ENCODE data around the gene PCBD2.
"Not testable (repeated sequence)": the region's sequence is repeated elsewhere in the genome, so short reads cannot be mapped to it uniquely, and the experiment has no call there.

The PCBD2 gene

DNA sequence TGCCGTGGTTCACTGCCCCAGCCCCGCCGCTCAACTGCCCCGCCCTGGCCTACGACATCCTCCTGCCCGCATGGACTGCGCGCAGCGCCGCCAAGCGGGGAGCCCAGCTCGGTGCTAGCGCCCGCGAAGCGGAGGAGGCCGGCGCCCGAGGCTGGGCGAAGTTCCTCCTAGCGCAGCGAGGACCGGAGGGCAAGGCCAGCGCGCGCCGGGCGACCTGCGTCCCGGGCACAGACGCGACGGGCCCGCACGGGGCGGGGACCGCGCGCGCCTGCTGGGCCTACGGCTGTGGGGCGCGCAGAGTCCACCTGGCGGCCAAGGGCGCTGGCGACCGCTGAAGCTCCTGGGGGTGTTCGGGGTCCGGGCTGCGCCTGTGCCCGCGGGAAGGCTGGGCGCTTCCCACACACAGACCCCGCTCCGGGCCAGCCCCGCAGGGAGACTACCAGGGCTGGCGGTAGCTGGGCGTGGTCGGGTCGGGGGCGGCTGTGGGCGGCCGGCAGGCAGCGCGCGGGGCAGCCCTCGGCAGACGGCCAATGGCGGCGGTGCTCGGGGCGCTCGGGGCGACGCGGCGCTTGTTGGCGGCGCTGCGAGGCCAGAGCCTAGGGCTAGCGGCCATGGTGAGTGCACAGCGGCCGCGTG lies at the start of gene PCBD2:
Gene PCBD2 (plus strand): TSS at position 522 of the 636 bp plus-strand sequence. CDS start 9 bp downstream, at position 531.
- peak within 1 kb of the TSS; percentile 80 to 91 for H3K4me3 ChIP-seq (ENCODE audit: low read length in 2 of 2)

DNA sequence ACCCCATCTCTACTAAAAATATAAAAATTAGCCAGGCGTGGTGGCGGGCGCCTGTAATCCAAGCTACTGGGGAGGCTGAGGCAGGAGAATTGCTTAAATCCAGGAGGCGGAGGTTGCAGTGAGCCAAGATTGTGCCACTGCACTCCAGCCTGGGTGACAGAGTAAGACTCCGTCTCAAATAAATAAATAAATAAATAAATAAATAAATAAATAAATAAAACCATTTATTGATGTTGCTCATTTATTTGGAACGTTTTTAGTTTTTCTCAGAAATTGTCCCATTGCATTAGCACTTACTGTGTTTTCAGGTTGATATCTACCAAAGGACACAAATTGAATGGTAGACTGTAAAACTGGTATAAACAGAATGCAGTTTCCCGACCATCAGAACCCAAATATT lies 48.5 kb upstream of the PCBD2 start:
- not testable (repeated sequence) for H3K27me3 ChIP-seq (ENCODE audit: control insufficient read depth in 2 of 2, insufficient read depth in 2 of 2, low read length in 2 of 2); H3K27ac ChIP-seq (ENCODE audit: low read depth in 2 of 2, low read length in 2 of 2); H3K9me3 ChIP-seq (ENCODE audit: control insufficient read depth in 2 of 2, low read length in 2 of 2); H3K9ac ChIP-seq (ENCODE audit: low read depth in 1 of 2, low read length in 2 of 2); H3K4me1 ChIP-seq (ENCODE audit: control insufficient read depth in 2 of 2, insufficient read depth in 2 of 2, low read length in 2 of 2); H3K4me3 ChIP-seq (ENCODE audit: low read length in 2 of 2)
- H3K36me3 ChIP-seq (ENCODE audit: control insufficient read depth in 2 of 2, insufficient read depth in 2 of 2, low read length in 2 of 2): peaks cover 27 to 36% of the 10 kb centered on the region in 2 donors

More for the DNA sequence above, at the start of gene PCBD2:
- Histone ChIP-seq H3K27ac (ENCODE audit: low read depth in 2 of 2, low read length in 2 of 2) (peak within 1 kb of the TSS; percentile 97 to 99), H3K27me3 (ENCODE audit: control insufficient read depth in 2 of 2, insufficient read depth in 2 of 2, low read length in 2 of 2) (no peaks in the 10 kb centered on the region), H3K9ac (ENCODE audit: low read depth in 1 of 2, low read length in 2 of 2) (peak within 1 kb of the TSS; percentile 89 to 92), H3K4me1 (ENCODE audit: control insufficient read depth in 2 of 2, insufficient read depth in 2 of 2, low read length in 2 of 2) (peaks cover 3% of the 10 kb centered on the region in 2 donors), H3K9me3 (ENCODE audit: control insufficient read depth in 2 of 2, low read length in 2 of 2) (no peaks in the 10 kb centered on the region), H3K36me3 (ENCODE audit: control insufficient read depth in 2 of 2, insufficient read depth in 2 of 2, low read length in 2 of 2) (peaks cover 4 to 9% of the 10 kb centered on the region in 2 donors)

DNA sequence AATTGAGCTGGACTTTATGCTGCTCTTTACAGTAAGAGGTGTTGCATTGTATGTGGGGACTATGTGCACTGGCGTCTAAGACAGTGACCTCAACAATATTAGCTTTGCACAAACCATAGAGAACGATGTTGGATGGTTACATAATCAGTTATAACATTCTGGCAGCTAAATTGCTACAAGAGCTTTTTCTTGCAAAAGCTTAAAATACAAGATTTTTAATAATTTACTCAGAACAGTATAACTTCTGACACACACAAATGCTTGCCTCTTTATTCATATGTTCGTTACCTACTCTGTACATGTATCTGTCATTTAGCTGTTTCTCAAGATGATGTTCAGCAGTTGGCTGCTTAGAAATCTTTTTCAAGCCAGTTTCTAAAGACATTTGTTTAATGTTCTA lies 47.5 kb upstream of the PCBD2 start:
- Histone ChIP-seq H3K27me3 (ENCODE audit: control insufficient read depth in 2 of 2, insufficient read depth in 2 of 2, low read length in 2 of 2) (no peaks in the 10 kb centered on the region), H3K4me1 (ENCODE audit: control insufficient read depth in 2 of 2, insufficient read depth in 2 of 2, low read length in 2 of 2) (peaks cover 0 to 4% of the 10 kb centered on the region in 2 donors), H3K9ac (ENCODE audit: low read depth in 1 of 2, low read length in 2 of 2) (no peak overlapping the region), H3K4me3 (ENCODE audit: low read length in 2 of 2) (no peak overlapping the region), H3K9me3 (ENCODE audit: control insufficient read depth in 2 of 2, low read length in 2 of 2) (no peaks in the 10 kb centered on the region), H3K36me3 (ENCODE audit: control insufficient read depth in 2 of 2, insufficient read depth in 2 of 2, low read length in 2 of 2) (peaks cover 23 to 32% of the 10 kb centered on the region in 2 donors), H3K27ac (ENCODE audit: low read depth in 2 of 2, low read length in 2 of 2) (no peak overlapping the region)

DNA sequence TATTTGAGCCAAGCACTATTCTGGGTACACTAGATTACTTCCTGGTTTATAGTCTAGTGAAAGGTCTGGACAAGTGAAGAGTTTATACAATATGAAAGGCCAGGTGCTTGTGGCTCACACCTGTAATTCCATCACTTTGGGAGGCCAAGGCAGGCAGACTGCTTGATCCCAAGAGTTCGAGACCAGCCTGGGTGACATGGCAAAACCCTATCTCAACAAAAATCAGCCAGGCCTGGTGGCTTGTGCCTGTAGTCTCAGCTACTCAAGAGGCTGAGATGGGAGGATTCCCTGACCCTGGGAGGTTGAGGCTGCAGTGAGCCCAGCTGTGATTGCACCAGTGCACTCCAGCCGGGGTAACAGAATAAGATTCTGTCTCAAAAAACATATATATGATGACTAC lies 40.2 kb upstream of the PCBD2 start:
- Histone ChIP-seq H3K27me3 (ENCODE audit: control insufficient read depth in 2 of 2, insufficient read depth in 2 of 2, low read length in 2 of 2) (no peaks in the 10 kb centered on the region), H3K27ac (ENCODE audit: low read depth in 2 of 2, low read length in 2 of 2) (no peak overlapping the region), H3K9ac (ENCODE audit: low read depth in 1 of 2, low read length in 2 of 2) (no peak overlapping the region), H3K4me1 (ENCODE audit: control insufficient read depth in 2 of 2, insufficient read depth in 2 of 2, low read length in 2 of 2) (no peaks in the 10 kb centered on the region), H3K4me3 (ENCODE audit: low read length in 2 of 2) (no peak overlapping the region), H3K9me3 (ENCODE audit: control insufficient read depth in 2 of 2, low read length in 2 of 2) (no peaks in the 10 kb centered on the region), H3K36me3 (ENCODE audit: control insufficient read depth in 2 of 2, insufficient read depth in 2 of 2, low read length in 2 of 2) (peaks cover 3 to 4% of the 10 kb centered on the region in 2 donors)

DNA sequence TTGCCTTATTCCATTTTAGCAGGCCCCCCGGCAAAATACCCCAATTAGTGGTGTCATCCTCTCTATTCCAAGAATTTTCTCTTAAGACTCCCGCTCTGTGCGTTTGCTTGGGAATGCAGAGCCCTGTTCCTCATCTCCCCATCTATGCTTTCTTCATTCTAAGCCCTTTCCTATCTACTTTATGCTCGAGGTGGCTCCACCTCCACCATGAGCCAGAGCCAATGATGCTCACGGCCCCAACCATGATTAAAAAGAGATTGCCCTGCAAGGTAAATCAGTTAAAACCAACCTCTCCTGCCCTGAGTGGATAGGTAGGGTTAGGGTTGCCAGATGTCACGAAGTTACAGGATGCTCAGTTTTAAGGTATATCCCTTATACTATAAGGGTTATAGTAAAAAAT lies 31.4 kb upstream of the PCBD2 start:
- Histone ChIP-seq H3K36me3 (ENCODE audit: control insufficient read depth in 2 of 2, insufficient read depth in 2 of 2, low read length in 2 of 2) (no peaks in the 10 kb centered on the region), H3K27ac (ENCODE audit: low read depth in 2 of 2, low read length in 2 of 2) (peak overlapping the region in 1 of 2 donors; percentile 90), H3K9ac (ENCODE audit: low read depth in 1 of 2, low read length in 2 of 2) (peak overlapping the region in 1 of 2 donors; percentile 94), H3K9me3 (ENCODE audit: control insufficient read depth in 2 of 2, low read length in 2 of 2) (no peaks in the 10 kb centered on the region), H3K27me3 (ENCODE audit: control insufficient read depth in 2 of 2, insufficient read depth in 2 of 2, low read length in 2 of 2) (no peaks in the 10 kb centered on the region), H3K4me1 (ENCODE audit: control insufficient read depth in 2 of 2, insufficient read depth in 2 of 2, low read length in 2 of 2) (peaks cover 0 to 12% of the 10 kb centered on the region in 2 donors), H3K4me3 (ENCODE audit: low read length in 2 of 2) (peak overlapping the region; percentile 92 to 96)

DNA sequence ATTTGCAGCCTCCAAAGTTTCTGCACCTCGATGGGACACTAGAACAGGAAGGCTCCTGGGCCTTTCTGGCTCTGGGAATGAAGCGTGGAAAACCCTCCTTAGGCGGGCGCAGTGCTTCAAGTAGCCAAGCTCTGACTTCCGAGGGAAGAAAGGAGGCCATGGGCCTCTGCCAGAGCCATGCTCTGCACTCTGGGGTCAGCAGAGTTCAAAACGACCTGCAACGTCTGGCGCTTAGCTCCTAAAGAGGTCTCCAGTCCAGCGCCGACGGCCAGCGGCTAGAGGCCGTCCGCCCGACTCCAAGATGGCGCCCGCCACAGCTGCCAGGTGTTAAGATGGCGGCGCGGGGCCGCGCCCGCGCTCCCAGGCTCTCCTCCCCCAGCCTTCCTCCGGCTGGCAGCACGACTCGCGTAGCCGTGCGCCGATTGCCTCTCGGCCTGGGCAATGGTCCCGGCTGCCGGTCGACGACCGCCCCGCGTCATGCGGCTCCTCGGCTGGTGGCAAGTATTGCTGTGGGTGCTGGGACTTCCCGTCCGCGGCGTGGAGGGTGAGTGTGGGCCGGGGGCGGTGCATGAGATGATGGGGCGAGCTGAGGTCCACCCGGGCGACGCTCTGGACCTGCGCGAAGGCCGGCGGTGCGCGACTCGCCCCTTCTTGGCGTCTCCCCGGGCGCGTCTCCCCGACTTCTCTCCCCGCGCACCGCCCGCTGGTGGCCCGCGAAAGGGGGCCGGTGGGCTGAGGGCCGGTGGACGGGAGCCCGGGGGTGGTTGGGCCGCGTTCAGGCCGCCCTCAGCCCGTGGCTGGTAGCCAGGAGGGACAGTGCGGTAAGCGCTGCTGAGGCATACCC lies 30.7 kb upstream of the PCBD2 start, which contains the start of gene TXNDC15:
Gene TXNDC15 (plus strand): TSS at position 385 of the 844 bp plus-strand sequence. CDS start 57 bp downstream, at position 442.
- peaks cover 0 to 13% of the 10 kb centered on the region in 2 donors for H3K4me1 ChIP-seq (ENCODE audit: control insufficient read depth in 2 of 2, insufficient read depth in 2 of 2, low read length in 2 of 2)
- no peaks in the 10 kb centered on the region for H3K36me3 ChIP-seq (ENCODE audit: control insufficient read depth in 2 of 2, insufficient read depth in 2 of 2, low read length in 2 of 2)
- peak within 1 kb of the TSS; percentile 90 to 93 for H3K27ac ChIP-seq (ENCODE audit: low read depth in 2 of 2, low read length in 2 of 2)
- peak within 1 kb of the TSS; percentile 92 to 96 for H3K4me3 ChIP-seq (ENCODE audit: low read length in 2 of 2)
- H3K27me3 ChIP-seq (ENCODE audit: control insufficient read depth in 2 of 2, insufficient read depth in 2 of 2, low read length in 2 of 2): no peaks in the 10 kb centered on the region
- H3K9me3 ChIP-seq (ENCODE audit: control insufficient read depth in 2 of 2, low read length in 2 of 2): no peaks in the 10 kb centered on the region
- peak within 1 kb of the TSS; percentile 87 to 94 for H3K9ac ChIP-seq (ENCODE audit: low read depth in 1 of 2, low read length in 2 of 2)

DNA sequence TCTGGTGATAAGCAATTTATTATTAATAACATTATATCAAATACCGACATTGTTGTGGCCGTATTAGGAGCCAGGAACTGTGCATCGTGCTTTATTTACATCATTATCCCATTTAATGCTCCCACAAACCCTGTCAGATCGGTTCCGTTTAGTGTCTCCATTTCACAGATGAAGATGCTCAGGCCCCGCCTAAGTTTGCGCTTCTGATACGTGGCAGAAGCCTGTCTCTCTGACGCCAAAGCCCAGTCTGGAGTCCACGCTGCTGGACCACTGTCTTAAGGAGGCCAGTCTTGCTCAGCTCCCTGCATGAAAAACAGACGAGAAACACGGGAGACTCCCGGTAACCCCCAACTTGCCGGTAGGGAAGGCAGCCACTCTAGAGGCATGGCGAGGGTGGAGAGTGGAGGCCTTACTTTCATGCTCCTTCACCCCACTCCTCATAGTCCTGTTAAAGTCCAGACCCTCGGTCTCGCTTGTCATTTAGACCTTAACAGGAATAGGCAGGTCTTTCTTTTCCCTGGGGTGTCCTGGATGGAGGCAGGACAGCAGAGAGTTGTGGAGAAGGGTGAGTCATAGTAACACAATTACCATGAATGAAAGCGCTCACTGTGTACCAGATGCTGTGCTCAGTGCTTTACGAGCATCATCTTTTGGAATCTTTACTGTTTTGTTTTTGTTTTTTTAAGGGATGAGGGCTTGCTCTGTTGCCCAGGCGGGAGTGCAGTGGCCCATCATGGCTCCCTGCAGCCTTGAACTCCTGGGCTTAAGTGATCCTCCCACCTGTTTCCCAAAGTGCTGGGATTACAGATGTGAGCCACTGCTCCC lies 29.9 kb upstream of the PCBD2 start:
- no peaks in the 10 kb centered on the region for H3K36me3 ChIP-seq (ENCODE audit: control insufficient read depth in 2 of 2, insufficient read depth in 2 of 2, low read length in 2 of 2)
- H3K9me3 ChIP-seq (ENCODE audit: control insufficient read depth in 2 of 2, low read length in 2 of 2): no peaks in the 10 kb centered on the region
- H3K9ac ChIP-seq (ENCODE audit: low read depth in 1 of 2, low read length in 2 of 2): peak overlapping the region; percentile 87 to 94
- H3K4me1 ChIP-seq (ENCODE audit: control insufficient read depth in 2 of 2, insufficient read depth in 2 of 2, low read length in 2 of 2): peaks cover 0 to 15% of the 10 kb centered on the region in 2 donors
- H3K27ac ChIP-seq (ENCODE audit: low read depth in 2 of 2, low read length in 2 of 2): peak overlapping the region; percentile 90 to 93
- H3K27me3 ChIP-seq (ENCODE audit: control insufficient read depth in 2 of 2, insufficient read depth in 2 of 2, low read length in 2 of 2): no peaks in the 10 kb centered on the region
- H3K4me3 ChIP-seq (ENCODE audit: low read length in 2 of 2): peak overlapping the region; percentile 92 to 96

DNA sequence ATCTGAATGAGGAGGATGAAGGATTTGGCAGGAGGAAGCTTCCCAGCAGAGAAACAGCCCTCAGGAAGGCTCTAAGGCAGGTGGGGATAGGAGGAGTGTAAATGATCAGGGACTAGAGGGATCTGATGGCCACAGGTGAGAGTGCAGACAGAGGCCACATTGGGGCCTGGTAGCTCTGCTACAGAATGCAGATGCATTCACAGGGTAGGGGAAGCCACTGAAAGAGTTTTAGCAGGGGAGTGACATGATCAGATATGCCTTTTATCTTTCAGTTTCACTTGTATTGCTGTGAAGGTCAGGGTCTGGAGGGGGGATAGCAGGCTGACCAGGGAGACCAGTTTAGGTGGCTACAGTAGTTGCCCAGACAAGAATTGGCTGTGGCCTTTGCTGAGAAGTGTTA lies 27.8 kb upstream of the PCBD2 start:
- no peaks in the 10 kb centered on the region for H3K36me3 ChIP-seq (ENCODE audit: control insufficient read depth in 2 of 2, insufficient read depth in 2 of 2, low read length in 2 of 2)
- H3K9me3 ChIP-seq (ENCODE audit: control insufficient read depth in 2 of 2, low read length in 2 of 2): no peaks in the 10 kb centered on the region
- H3K4me1 ChIP-seq (ENCODE audit: control insufficient read depth in 2 of 2, insufficient read depth in 2 of 2, low read length in 2 of 2): peaks cover 0 to 15% of the 10 kb centered on the region in 2 donors
- no peaks in the 10 kb centered on the region for H3K27me3 ChIP-seq (ENCODE audit: control insufficient read depth in 2 of 2, insufficient read depth in 2 of 2, low read length in 2 of 2)
- no peak overlapping the region for H3K27ac ChIP-seq (ENCODE audit: low read depth in 2 of 2, low read length in 2 of 2)
- H3K9ac ChIP-seq (ENCODE audit: low read depth in 1 of 2, low read length in 2 of 2): no peak overlapping the region
- H3K4me3 ChIP-seq (ENCODE audit: low read length in 2 of 2): no peak overlapping the region

DNA sequence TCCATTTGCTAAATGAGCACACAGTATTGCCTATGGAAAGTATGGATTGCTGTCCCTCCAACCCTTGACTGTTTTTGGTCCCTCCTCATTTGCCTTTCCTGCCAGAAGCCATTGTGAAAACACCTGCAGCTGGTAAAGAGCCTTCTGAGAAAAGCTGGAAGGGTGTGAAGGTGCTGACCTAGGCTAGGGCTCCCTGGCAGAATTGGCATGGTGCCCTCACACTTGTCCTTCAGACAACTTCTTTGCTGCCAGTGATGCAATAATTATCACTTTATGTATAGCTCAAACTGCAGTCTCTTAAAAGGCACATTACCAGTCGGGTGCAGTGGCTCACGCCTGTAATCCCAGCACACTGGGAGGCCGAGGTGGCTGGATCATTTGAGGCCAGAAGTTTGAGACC lies 26.5 kb upstream of the PCBD2 start:
- no peak overlapping the region for H3K27ac ChIP-seq (ENCODE audit: low read depth in 2 of 2, low read length in 2 of 2)
- H3K4me1 ChIP-seq (ENCODE audit: control insufficient read depth in 2 of 2, insufficient read depth in 2 of 2, low read length in 2 of 2): peaks cover 0 to 15% of the 10 kb centered on the region in 2 donors
- H3K27me3 ChIP-seq (ENCODE audit: control insufficient read depth in 2 of 2, insufficient read depth in 2 of 2, low read length in 2 of 2): no peaks in the 10 kb centered on the region
- H3K9ac ChIP-seq (ENCODE audit: low read depth in 1 of 2, low read length in 2 of 2): no peak overlapping the region
- H3K36me3 ChIP-seq (ENCODE audit: control insufficient read depth in 2 of 2, insufficient read depth in 2 of 2, low read length in 2 of 2): no peaks in the 10 kb centered on the region
- no peak overlapping the region for H3K4me3 ChIP-seq (ENCODE audit: low read length in 2 of 2)
- no peaks in the 10 kb centered on the region for H3K9me3 ChIP-seq (ENCODE audit: control insufficient read depth in 2 of 2, low read length in 2 of 2)

All from mucosa of rectum (tissue), 2 donors.